HG03460 (cell line): Measurements from ENCODE around the gene NPR2.

Experiments
- ATAC-seq: cut with Tn5 transposase; IDR thresholded peaks from one replicate; pipeline ENCODE4 v1.9.1; 2021; ENCODE audit not compliant: unreplicated experiment

Gene NPR2

DNA sequence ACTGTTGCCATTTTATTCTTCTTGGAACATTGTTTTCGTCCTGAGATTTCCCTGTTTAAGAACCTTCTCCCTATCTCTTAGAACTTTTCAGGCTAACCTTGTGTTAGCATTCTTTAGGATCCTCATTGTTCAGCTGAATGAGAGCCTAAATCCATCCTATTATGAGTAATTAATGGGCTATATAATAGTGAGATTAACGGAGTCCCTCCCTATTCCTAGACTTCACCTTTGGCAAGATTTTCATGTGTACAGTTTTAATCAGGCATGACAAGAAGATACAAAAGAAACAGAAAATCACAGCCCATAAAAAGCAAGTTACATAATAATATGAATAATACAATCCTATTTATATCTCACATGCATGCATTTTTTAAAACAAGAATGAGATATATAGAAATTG is 28.2 kb upstream of the NPR2 start:
- no peak for ATAC-seq

DNA sequence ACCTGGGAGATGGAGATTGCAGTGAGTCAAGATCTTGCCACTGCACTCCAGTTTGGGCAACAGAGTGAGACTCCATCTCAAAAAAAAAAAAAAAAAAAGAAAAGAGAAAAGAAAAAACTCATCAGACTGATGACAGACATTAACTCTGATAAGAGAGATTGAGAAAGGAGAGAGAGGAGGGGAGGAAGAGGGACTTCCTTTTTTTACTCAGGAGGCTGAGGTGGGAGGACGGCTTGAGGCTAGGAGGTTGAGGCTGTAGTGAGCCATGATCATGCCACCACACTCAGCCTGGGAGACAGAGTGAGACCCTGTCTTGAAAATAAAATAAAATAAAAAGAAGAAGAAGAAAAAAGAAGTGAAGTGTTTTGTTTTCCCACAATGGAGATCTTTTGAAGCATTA is 27.6 kb upstream of the NPR2 start:
- no peak for ATAC-seq

DNA sequence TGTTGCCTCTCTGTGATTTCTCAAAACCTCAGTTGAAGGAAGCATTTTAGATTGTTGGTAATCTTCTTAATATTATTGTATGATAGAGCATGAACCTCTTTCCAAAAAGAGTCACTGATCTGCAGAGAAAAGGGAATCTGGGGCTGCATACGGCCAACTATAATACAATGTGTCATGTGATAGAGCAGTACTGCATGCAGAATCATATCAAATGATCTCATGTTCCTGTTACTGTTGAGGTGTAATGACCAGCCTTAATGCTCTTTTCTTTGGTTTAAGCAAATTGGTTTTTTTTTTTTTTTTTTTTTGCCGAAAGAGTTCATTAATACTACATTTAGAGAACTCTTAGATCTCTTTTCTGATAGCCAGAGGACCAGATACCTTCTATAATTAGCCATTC is 24.4 kb upstream of the NPR2 start:
- no peak for ATAC-seq

DNA sequence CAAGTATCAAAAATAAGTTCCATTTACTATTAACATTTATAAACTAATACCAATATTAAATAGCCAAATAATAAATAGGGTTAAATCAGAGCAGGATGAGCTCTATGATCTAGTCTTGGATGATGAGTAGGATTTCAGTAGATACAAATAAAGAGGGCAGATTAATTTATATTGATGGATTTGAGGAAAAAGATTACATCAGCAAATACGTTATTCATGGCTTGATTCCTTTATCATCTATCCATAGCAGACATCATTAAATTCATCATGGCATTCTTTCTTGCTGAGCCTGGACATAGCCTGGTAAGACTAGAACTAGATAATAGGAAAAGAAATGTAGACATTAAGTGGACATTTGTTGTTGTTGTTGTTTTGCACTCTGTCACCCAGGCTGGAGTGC is 23.9 kb upstream of the NPR2 start:
- ATAC-seq: no peak

DNA sequence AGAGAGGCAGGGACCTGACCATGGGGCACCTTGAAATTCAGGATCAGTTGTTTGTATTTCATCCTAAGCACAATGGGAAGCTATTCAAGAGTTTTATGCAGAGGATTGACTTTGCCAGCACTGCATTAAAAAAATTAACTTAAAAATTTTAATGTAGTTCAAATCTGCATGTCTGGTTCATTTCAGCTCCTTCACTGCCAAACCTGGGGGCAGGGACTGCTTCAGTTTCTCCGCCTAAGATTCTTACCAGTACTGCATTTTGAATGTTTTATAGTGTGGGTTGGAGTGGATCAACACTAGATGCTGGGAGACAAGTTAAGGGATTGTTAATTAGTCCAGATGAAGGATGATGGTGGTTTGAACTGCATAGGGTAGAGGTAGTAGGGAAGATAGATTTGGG is 21.6 kb upstream of the NPR2 start:
- no peak for ATAC-seq

DNA sequence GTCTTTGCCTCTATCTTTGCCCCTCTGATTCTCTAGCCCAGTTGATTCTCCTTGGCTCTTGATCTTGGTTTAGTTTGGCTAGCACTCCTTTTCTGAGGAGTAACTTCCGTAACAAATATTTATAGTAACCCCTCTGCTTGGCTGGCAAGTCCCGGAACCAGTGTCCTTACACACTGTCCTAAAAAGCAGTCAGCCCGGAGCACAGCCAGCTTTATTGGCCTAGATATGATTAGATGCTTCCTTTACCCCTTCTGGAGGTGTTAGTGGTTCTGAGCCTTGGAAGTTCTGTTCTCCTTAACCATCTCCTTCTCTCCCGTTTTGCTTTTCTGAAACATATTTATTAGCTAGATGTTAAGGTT is 20.3 kb upstream of the NPR2 start:
- ATAC-seq: no peak

DNA sequence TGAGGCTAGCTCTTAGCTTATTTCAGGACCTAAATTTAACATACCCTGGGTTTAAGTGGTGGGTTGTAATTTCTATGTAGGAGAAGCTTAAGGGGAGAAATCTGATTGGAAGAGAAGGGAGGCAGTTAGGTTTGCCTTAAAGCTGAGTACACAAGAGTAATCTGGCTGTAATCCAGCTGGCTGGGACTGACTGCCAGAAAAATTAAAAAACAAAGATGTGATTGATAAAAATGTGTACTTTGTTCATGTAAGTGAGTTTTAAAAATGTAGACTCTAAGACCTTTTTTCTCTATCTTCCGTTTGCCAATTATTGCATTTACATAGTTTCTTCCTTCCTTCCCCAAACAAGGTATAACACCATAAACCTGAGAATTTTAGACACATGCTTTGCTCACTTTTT is 19.9 kb upstream of the NPR2 start:
- no peak for ATAC-seq

DNA sequence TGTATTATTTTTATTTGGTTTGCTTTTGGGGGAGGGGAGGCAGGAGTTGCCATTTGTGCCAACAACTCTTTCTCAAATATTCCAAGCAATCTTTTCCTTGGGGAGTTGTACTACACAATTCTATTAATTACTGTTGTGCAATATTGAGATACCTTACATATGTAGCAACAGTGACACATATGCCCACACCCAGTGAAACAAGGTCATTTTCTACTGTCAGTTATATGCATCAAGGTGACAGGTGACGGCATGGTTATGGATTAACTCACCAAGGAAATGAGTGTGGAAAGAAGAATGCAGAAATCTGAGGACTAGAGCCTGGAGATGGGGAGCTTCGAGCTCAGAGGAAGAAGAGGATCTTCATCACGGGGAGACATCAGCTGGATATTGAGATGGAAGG is 19.4 kb upstream of the NPR2 start:
- ATAC-seq: no peak

DNA sequence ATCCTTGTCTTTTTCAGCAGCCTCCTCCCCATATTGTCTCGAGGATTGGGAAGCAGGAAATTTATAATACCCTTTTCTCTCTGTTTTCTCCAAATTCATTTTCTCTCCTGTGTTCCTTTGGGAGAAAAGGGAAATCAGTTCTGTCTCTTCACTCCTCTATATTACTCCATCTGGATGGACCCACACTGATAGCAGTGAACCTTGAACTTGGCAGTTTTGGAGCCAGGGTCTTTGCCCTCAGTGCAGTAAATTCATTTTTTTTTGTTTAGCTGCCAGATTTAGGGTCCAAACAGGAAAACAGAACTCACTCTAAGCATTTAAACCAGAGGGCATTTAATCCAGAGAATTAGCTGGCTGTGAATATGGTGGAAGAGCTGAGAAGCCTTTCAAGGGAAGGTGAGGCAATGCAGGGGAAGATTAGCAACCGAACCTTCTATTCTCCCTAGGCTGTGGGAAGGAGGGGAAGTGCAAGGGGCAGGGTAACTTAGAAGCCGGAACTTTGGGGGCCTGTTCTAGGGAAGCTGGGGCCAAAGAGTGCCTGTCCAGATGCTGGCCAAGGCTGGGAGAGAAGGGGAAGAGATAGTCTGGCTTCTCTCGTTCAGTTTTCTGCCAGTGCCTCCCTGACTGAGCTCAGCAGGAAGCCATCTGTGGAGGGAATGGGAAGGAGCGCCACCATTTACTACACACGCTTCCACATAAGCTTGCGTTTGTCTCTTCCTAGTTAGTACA is 16.3 kb upstream of the NPR2 start:
- ATAC-seq: no peak

DNA sequence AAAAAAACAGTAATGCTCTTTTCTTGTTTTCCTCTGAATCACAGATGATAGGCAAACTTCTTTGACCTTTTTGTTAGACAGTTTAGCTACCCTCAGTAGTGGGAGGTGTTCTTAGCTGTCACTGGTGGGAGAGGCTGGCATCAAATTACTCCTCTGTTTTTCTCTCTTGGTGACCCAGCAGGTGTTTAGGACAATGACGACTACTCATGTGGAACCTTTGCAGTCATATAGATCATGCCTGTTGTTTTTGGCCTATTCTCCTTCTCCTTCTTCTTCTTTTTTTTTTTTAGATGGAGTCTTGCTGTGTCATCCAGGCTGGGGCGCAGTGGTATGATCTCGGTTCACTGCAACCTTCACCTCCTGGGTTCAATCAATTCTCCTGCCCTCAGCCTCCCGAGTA is 15.4 kb upstream of the NPR2 start:
- ATAC-seq: no peak

DNA sequence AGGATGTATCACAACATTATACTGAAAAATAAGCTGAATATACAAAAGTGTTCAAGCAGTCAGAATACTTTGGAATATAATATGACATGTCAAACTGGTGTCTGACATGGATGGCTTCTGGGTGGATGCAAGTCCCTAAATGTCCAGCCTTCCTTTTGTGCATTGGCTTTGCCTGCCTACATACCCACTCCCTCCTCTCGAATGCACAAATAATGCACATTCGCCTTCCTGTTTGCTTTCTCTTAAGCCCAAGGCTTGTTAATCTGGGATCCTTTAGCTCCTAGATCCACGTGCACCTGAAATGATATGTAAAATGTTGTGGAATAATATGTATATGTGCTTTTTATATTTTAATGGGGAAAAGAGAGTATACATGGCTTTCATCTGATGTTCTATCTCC is 12.9 kb upstream of the NPR2 start:
- no peak for ATAC-seq

DNA sequence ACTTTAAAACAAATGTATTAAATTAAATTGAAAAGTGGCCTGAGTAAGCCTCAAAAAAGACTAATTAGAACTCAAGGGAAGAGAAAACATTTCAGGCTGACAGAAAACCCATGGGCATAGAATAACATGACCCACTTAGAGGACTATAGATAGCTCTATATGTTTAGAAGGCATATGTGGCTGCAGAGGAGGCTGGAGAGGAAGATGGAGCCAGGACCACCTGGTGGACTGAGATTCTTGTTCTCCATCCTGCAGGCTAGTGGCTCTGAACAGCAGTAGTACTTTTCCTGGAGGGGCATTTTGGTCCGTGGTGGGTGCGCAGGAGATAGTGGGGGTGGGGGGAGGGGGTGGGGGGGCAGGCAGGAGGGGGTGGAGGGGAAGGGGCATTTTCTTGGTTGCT is 10.3 kb upstream of the NPR2 start:
- no peak for ATAC-seq

DNA sequence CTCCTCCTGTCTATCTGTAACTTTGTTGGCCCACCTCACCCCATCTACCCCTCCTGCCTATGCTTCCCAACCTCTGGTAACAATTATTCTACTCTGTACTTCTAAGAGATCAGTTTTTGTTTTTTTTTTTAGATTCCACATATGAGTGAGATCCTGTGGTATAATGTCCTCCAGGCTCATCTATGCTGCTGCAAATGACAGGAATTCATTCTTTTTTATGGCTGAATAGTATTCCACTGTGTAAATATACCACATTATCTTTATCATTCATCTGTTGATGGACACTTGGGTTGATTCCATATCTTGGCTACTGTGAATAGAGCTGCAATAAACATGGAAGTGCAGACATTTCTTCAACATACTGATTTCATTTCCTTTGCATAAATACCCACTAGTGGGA is 8.0 kb upstream of the NPR2 start:
- no peak for ATAC-seq

DNA sequence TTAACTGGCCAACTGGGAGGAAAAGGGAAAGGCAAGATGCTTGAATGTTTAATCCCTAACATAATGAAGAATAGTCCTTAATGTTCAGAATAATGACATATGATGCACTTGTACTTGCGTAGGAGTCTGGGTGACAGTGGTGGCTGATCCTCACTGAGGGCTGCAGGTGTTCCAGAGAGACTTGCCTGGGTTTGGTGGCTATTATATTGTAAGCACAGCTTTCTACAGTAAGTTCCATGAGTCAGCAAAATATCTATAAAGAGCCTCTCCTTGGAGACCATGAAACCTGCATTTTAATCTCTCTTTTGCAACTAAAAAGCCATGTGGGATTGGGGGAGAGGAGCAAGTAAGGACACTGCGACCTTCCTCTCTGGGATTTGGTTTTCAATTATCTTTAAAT is 1.9 kb upstream of the NPR2 start:
- ATAC-seq: no peak

DNA sequence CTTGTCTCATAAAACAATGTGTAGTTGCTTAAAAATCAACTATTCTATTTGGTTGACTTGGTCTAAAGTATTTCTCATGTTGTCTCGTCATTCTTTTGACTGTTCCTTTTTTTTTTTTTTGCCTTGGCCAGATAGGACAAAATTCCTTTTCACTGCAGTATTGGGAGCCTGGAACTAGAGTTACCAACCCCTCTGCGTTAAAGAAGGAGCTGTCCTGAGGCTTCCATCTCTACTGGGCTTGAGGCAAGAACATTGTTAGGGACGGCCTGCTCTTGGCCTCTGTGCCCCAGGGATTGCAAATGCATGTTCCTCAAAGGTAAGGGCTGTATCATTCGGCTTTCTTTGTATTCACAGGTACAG is 1.4 kb upstream of the NPR2 start:
- no peak for ATAC-seq

DNA sequence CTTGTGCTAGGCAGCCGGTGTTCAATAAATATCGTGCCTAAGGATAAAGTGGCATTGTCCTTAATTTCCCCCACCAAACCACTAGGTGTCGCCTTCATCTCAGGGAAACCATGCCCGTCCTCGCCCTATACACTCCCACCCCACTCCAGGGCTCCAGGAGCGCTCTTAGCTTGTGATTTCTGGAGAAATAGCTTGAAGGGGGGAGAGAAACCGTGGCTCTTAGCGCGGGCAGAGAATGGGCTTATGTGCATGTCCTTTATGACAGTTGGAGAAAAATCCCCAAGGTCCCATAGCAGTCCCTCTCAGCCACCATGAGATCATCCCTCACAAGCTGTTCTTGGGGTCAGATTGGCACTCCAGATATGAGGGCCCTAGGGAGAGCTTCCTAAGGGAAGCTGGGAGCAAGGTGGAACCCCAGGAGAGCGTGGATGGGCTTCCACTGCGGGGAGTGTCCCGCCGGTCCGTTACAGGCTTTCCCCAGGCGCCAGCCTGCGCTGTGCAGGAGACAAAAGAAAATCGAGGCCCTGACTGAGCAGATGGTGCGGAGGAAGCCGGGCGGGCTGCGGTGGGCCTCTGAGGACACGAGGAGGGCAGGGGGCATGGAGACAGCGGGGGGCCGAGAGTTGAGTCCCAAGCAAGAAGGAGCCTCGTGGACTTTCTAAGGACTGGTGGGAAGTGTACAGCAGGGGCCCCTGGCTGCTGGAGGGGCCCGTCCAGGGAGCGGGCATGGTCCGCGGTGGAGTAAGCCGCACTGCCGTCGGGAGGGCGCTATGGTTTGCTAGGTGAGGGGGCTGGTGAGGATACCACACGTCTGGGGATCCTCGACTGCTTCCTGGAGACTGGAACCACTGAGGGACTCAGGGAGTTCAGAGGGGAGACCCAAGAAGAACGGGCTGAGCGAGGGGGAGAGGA is 750 bp upstream of the NPR2 start:
- ATAC-seq: no peak

DNA sequence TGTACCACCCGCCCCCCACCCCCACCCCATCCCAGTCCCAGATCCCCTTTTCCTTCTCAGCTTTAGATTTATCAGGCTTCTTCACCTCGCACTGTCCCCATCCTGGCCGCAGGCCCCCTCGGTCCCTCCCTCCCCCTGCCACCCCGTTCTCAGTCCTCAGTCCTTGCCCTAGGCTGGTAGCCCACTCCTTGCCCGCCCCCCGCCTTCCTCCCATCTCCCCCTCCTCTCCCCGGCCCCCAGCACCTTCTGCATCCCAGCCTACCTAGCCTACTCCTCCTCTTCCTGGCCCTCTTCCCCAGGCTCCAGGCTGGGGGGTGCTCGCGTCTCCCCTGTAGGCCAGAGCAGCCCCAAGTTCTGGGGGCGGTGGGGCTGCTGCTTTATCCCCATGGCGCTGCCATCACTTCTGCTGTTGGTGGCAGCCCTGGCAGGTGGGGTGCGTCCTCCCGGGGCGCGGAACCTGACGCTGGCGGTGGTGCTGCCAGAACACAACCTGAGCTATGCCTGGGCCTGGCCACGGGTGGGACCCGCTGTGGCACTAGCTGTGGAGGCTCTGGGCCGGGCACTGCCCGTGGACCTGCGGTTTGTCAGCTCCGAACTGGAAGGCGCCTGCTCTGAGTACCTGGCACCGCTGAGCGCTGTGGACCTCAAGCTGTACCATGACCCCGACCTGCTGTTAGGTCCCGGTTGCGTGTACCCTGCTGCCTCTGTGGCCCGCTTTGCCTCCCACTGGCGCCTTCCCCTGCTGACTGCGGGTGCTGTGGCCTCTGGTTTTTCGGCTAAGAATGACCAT is 828 bp downstream of the NPR2 start:
- ATAC-seq: no peak

DNA sequence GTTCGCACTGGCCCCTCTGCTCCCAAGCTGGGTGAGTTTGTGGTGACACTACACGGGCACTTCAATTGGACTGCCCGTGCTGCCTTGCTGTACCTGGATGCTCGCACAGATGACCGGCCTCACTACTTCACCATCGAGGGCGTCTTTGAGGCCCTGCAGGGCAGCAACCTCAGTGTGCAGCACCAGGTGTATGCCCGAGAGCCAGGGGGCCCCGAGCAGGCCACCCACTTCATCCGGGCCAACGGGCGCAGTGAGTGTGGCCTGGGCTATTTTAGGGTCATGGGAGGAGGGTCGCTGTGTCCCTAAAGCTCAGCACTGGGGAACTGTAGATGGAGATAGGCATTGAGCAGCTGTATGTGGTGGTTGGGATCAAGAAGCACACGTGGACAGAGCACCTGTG is 1.4 kb downstream of the NPR2 start:
- ATAC-seq: no peak

DNA sequence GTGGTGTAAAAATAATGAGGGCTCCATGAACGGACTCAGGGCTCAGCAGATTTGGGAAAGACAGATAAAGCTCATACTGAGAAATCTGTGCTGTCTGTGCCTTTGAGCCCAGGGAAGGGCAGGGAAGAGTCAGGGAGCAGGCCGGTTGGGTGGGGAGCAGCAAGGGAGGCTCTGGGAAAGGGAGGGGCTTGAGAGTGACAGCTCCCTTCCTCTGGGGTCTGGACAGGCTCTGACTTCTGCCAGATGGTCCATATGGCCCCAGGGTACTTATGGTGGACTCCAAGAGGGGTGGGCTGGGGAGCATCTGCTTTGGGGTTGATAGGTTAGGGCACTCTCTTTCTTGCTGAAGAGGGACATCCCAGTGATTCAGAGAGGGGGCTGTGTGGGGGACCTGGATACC is 2.1 kb downstream of the NPR2 start:
- ATAC-seq: no peak

DNA sequence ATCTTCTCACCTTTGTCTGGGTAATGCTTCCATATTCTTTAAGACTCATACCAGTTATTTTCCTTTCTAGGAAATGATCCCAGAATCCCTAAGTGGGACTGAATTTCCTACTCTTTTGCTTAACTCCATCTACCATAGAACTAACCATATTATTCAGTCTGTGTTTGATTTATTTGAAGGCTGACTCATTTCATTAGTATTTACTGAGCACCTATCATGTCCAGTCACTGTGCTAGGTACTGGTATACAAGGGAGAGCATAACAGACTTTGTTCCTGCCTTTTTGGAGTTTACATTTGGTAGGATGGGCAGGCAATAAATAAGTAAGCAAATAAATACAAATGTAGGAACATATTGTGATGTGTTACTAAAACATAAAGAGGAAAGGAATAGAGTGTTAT is 4.3 kb downstream of the NPR2 start:
- ATAC-seq: no peak

DNA sequence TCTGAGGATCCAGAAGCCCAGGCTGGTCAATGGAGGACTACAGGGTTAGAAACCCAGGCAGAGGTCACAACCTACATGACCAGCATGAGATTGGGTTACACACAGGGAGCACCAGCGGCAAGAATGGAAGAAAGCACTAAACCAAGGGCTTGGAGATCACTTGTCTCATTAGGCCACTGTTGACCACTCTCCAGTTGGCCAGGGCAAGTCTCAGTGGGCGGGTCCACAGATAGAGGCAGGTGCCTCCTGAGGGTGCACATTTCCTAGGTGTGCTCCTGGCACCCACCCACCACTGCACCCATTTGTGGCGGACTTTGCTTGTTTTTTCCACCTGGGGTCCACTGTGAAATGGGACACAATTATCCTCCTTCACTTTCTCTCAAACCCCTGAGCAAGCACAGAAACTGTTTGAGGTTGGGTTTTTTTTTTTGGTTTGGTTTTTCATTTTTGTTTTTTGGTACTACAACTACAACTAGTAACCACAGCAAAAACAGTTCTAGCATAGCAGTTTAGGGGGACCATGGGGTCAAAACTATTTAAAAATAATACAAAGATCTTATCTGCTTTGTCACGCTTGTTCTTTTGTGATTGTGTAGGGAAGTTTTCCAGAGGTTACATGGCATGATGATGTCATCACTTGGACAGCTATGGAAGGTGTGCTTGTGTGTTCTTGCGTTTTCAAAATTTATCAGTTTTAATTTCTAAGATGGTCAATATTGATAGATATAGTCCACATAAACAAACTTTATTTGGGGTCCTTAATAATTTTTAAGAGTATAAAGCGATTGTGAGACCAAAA is 6.1 kb downstream of the NPR2 start:
- no peak for ATAC-seq
